Measurements from ENCODE around the gene CHMP3. TPM values are rescaled to one million over a fixed set of nuclear protein-coding genes. Genes with fewer than 3 reads are reported as not detected.

Gene CHMP3
- polyA plus RNA-seq, 1 experiment = 107 TPM

DNA sequence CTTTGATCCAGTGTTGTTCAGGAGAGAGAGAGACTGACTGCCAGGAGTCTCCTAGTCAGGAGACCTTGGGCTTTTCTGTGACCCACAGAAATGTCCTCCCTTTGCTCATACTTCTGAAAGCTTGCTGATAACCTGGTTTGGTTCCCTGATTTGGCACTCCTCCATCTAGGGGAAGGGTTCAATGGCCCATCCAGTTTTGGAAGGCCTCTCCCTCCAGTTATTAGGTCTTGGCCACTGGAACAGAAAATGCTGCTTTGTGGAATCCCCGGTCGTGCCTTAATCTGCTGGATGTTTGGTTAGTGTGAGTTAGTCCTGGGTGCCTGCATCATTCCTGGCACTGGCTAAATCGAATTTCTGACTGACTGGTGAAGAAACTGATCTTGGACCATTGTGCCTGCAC is 86.3 kb downstream of the CHMP3 start:
- no peak for DNase-seq (ENCODE audit: low read depth)
- ChIA-PET POLR2A (no interaction called here), CTCF (interaction anchor here (1.3 kb wide), 1 partner anchor 10 kb away, joined by 4 read pairs; no protein-coding TSS in a partner anchor)
- Histone ChIP-seq H3K4me3 (ENCODE audit: low read depth, low read length) (no peak overlapping the region), H3K36me3 (ENCODE audit: control insufficient read depth, insufficient read depth, low read length) (peaks cover 25% of the 10 kb centered on the region), H3K27me3 (ENCODE audit: control insufficient read depth, insufficient read depth, low read length) (no peaks in the 10 kb centered on the region)
- no peak for TF ChIP-seq CTCF (IDR thresholded peaks at IDR 0.05; ENCODE audit: insufficient read depth, low read depth, low read length)

DNA sequence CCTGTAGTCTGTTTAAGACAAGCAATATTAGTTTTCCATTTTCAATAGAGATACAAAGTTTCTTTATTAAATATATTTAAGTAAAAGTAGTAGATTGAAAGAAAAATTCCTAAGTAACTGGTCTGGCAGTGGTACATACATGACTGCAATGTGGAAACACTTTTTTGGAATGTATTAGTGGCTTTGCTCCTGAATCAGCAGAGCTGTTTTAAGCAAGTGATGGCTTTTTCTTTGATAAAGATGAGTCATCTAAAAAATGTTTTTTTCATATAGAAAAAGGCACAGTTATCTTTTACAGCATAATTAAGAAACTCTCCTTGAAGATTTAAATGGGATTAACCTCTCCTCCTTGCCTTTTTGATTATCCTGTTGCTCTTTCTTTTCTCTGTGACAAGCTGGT is 87.2 kb downstream of the CHMP3 start:
- Histone ChIP-seq H3K27me3 (ENCODE audit: control insufficient read depth, insufficient read depth, low read length) (no peaks in the 10 kb centered on the region), H3K4me3 (ENCODE audit: low read depth, low read length) (no peak overlapping the region), H3K36me3 (ENCODE audit: control insufficient read depth, insufficient read depth, low read length) (peaks cover 23% of the 10 kb centered on the region)
- no peak for TF ChIP-seq CTCF (IDR thresholded peaks at IDR 0.05; ENCODE audit: insufficient read depth, low read depth, low read length)
- peak; percentile 11 for DNase-seq (ENCODE audit: low read depth)
- CTCF ChIA-PET = interaction anchor here (0.7 to 1.3 kb wide), 3 partner anchors 11 to 255 kb away, joined by 3 to 4 read pairs (median 3); no protein-coding TSS in a partner anchor
- POLR2A ChIA-PET = interaction anchor here (0.6 kb wide), 1 partner anchor 20 kb away, joined by 11 read pairs; no protein-coding TSS in a partner anchor

DNA sequence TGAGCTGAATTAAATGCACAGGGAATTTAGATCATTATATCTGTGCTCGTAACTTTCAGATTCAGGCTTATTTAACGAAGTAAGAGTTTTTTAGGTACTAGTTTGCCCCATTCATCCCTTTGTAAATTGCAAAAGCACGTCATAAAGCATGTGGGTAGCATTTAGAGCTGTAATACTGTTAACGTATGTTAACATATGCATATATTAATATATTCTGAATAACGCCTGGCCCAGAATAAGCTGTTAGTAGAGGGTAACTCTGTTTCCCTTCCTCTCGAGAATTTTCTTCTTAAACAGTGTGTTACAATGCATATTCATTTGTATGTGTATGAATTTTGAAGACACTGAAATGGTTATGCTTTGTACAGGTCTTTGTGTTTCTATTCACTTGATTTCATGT is 91.6 kb downstream of the CHMP3 start:
- no peak for TF ChIP-seq CTCF (IDR thresholded peaks at IDR 0.05; ENCODE audit: insufficient read depth, low read depth, low read length)

DNA sequence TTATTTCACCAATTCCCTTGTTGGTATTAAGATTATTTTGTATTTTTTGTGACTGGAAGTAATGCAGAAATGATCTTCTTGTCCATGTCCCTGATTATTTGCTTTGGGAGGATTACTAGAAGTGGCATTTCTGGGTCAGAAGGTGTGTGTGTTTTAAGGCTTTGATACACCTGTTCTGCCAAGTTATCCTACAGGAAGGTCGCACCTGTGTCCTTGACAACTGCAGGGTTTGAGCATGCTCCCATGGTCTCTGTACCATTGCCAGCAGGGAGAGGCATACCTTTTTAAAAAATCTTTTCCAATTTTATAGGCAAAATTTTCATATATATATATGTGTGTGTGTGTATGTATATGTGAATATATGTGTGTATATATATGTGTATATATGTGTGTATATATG is 92.4 kb downstream of the CHMP3 start:
- ChIA-PET CTCF (no interaction called here), POLR2A (no interaction called here)
- no peak for DNase-seq (ENCODE audit: low read depth)
- Histone ChIP-seq H3K27me3 (ENCODE audit: control insufficient read depth, insufficient read depth, low read length) (no peaks in the 10 kb centered on the region), H3K36me3 (ENCODE audit: control insufficient read depth, insufficient read depth, low read length) (peaks cover 12% of the 10 kb centered on the region), H3K4me3 (ENCODE audit: low read depth, low read length) (no peak overlapping the region)
- TF ChIP-seq CTCF (IDR thresholded peaks at IDR 0.05; ENCODE audit: insufficient read depth, low read depth, low read length) = no peak

More for the DNA sequence above, 91.6 kb downstream of the CHMP3 start:
- H3K36me3 ChIP-seq (ENCODE audit: control insufficient read depth, insufficient read depth, low read length) = peaks cover 10% of the 10 kb centered on the region
- H3K27me3 ChIP-seq (ENCODE audit: control insufficient read depth, insufficient read depth, low read length) = no peaks in the 10 kb centered on the region
- no peak for DNase-seq (ENCODE audit: low read depth)
- H3K4me3 ChIP-seq (ENCODE audit: low read depth, low read length) = no peak overlapping the region
- ChIA-PET CTCF (interaction anchor here (1.1 kb wide), 1 partner anchor 11 kb away, joined by 4 read pairs; no protein-coding TSS in a partner anchor), POLR2A (no interaction called here)

DNA sequence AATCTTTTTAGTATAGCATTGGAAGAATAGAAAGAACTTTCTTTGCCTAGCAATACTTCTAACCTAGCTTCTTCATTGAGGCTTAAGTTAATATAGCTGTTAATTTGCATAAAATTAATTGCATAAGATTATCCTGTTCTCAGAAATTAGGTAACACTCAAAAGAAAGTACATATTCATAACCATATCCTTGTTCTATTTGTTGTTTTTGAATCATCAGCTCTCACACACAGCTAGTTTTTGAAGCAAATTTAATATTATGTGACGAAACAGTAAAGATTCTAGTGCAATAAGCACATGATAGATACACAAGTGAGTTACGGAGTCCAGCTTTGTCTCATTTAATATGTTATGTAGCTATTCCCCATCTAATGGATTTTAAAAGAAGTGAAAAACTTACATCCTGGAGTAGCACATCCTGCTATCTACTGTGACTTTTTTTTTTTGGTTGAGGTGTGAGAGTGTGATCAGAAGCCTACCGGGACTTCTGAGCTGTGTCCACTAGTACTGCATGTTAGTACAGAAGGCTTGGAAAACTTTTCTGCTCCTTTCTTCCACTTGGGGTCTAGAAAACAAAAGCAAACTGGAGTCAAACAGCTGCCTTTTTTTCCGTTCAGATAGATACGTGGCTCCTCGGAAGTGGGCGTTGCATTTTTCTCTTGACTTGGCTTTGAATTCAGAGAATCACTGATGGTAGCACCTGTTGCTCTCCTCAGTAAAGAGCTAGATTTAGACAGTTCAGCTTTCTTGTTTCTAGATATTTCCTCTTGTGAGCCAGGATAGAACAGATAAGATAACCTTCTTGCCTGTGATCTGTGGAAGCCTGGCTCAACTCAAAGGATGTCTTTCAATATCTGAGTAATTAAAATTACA is 94.8 kb downstream of the CHMP3 start:
- Histone ChIP-seq H3K27me3 (ENCODE audit: control insufficient read depth, insufficient read depth, low read length) (no peaks in the 10 kb centered on the region), H3K36me3 (ENCODE audit: control insufficient read depth, insufficient read depth, low read length) (peaks cover 13% of the 10 kb centered on the region), H3K4me3 (ENCODE audit: low read depth, low read length) (no peak overlapping the region)
- CTCF ChIA-PET = interaction anchor here (0.6 to 1.6 kb wide), 6 partner anchors 9 to 247 kb away, joined by 3 to 8 read pairs (median 3); partner anchors contain the start of gene KDM3A
- no peak for TF ChIP-seq CTCF (IDR thresholded peaks at IDR 0.05; ENCODE audit: insufficient read depth, low read depth, low read length)
- DNase-seq (ENCODE audit: low read depth) = no peak
- POLR2A ChIA-PET = no interaction called here
